SK-N-SH (cell line): Measurements from ENCODE around the gene MIOS. TPM values are rescaled to one million over a fixed set of nuclear protein-coding genes. Genes with fewer than 3 reads are reported as not detected.

Experiments
- CTCF ChIA-PET: fragments of 300-600, 350-600 bp; formaldehyde crosslinking; extraction: SDS; loops from one replicate; lab custom pipeline; 2021; lab: Yijun Ruan, JAX
- POLR2A ChIA-PET: fragments of 350-600 bp; sonication (Branson Sonifier 250); formaldehyde crosslinking; extraction: SDS; loops from one replicate; lab custom pipeline; 2020; ENCODE audit warnings: antibody characterized with exemption, inconsistent platforms; lab: Yijun Ruan, JAX
- DNase-seq: peaks from one replicate; pipeline ENCODE4 v3.0.0; 2012
- H2AFZ ChIP-seq: fragments of 200-600 bp; sonication (generic); 2 replicates; pipeline ENCODE4 v1.8.1; 2016; ENCODE audit warnings: antibody characterized with exemption, mild to moderate bottlenecking, low read depth
- H3F3A ChIP-seq: fragments of 200-600 bp; sonication (generic); replicated peaks from 2 replicates; pipeline ENCODE3; 2016; ENCODE audit warnings: antibody characterized with exemption, mild to moderate bottlenecking; ENCODE audit not compliant: insufficient read depth
- H3K27ac ChIP-seq, 2 experiments: fragments of 200-500 bp in 1 of 2; fragments of 200-600 bp in 1 of 2; sonication (Bioruptor generic) in 1 of 2; sonication (generic), shearing (Covaris generic) in 1 of 2; 2 replicates each; pipeline versions ENCODE4 v1.5.1 to v1.6.1; 2014 to 2016; ENCODE audit warnings: low read depth in 2 of 2, inconsistent platforms in 1 of 2, low read length in 1 of 2, mild to moderate bottlenecking in 1 of 2, mixed read lengths in 1 of 2
- H3K27me3 ChIP-seq: fragments of 200-600 bp; sonication (generic), shearing (Covaris generic); 2 replicates; pipeline ENCODE4 v1.6.1; 2016; ENCODE audit warnings: mixed run types; ENCODE audit not compliant: insufficient read depth
- H3K36me3 ChIP-seq, 2 experiments: fragments of 200-500 bp in 1 of 2; fragments of 200-600 bp in 1 of 2; sonication (Bioruptor generic) in 1 of 2; sonication (generic) in 1 of 2; replicated peaks in 1 of 2; 2 replicates each; pipeline versions ENCODE3 to v1.5.1; 2014 to 2016; ENCODE audit warnings: low read length in 1 of 2, mild to moderate bottlenecking in 1 of 2; ENCODE audit not compliant: insufficient read depth in 2 of 2, control insufficient read depth in 1 of 2
- H3K4me1 ChIP-seq, 2 experiments: fragments of 200-500 bp in 1 of 2; fragments of 200-600 bp in 1 of 2; sonication (Bioruptor generic) in 1 of 2; sonication (generic), shearing (Covaris generic) in 1 of 2; 2 replicates each; pipeline versions ENCODE4 v1.5.1 to v1.6.1; 2014 to 2016; ENCODE audit warnings: low read depth in 1 of 2, low read length in 1 of 2, mixed run types in 1 of 2; ENCODE audit not compliant: insufficient read depth in 2 of 2, control insufficient read depth in 1 of 2
- H3K4me2 ChIP-seq: fragments of 200-600 bp; sonication (generic), shearing (Covaris generic); 2 replicates; pipeline ENCODE4 v1.6.1; 2017; ENCODE audit warnings: mixed run types
- H3K4me3 ChIP-seq, 2 experiments: fragments of 200-500 bp in 1 of 2; fragments of 200-600 bp in 1 of 2; sonication (Bioruptor generic) in 1 of 2; sonication (generic), shearing (Covaris generic) in 1 of 2; 2 replicates each; pipeline versions ENCODE4 v1.5.1 to v1.8.1; 2014 to 2016; ENCODE audit warnings: low read depth in 2 of 2, inconsistent platforms in 1 of 2, low read length in 1 of 2, mild to moderate bottlenecking in 1 of 2, mixed read lengths in 1 of 2, moderate library complexity in 1 of 2
- H3K79me2 ChIP-seq: fragments of 200-600 bp; sonication (generic); 2 replicates; pipeline ENCODE4 v1.8.1; 2017; ENCODE audit warnings: mild to moderate bottlenecking; ENCODE audit not compliant: insufficient read depth
- H3K9ac ChIP-seq: fragments of 200-600 bp; sonication (generic); 2 replicates; pipeline ENCODE4 v1.6.1; 2017; ENCODE audit warnings: mixed run types
- H3K9me2 ChIP-seq: fragments of 200-600 bp; sonication (generic); 2 replicates; pipeline ENCODE4 v1.6.1; 2017; ENCODE audit warnings: mixed run types
- H3K9me3 ChIP-seq: fragments of 200-600 bp; sonication (generic); 2 replicates; pipeline ENCODE4 v1.6.1; 2017; ENCODE audit warnings: mixed run types, mild to moderate bottlenecking, moderate library complexity
- H4K20me1 ChIP-seq: fragments of 200-600 bp; sonication (generic); 2 replicates; pipeline ENCODE4 v1.6.1; 2017; ENCODE audit warnings: mild to moderate bottlenecking, mixed run types; ENCODE audit not compliant: insufficient read depth
- CHD2 ChIP-seq: fragments of 150-350 bp; IDR thresholded peaks from 2 replicates; pipeline ENCODE4 v1.6.1; 2018; ENCODE audit warnings: low read length; ENCODE audit not compliant: partially characterized antibody
- EP300 ChIP-seq, 2 experiments: IDR thresholded peaks; 2 replicates each; pipeline versions ENCODE4 v1.4.0 to v1.6.1; 2012; ENCODE audit warnings: borderline replicate concordance in 1 of 2, low read depth in 1 of 2, low read length in 1 of 2
- MXI1 ChIP-seq: IDR thresholded peaks from 2 replicates; pipeline ENCODE4 v1.6.1; 2012; ENCODE audit warnings: mild to moderate bottlenecking, low read depth, low read length, improper control_type of control experiment
- NRF1 ChIP-seq: IDR thresholded peaks from 2 replicates; pipeline ENCODE4 v1.6.1; 2012; ENCODE audit warnings: low read depth, mild to moderate bottlenecking, low read length
- PBX3 ChIP-seq: IDR thresholded peaks from 2 replicates; pipeline ENCODE4; 2012
- POLR2AphosphoS5 ChIP-seq: IDR thresholded peaks from 2 replicates; pipeline ENCODE4 v1.6.1; 2012; ENCODE audit warnings: low read depth, low read length
- REST ChIP-seq: IDR thresholded peaks from 2 replicates; pipeline ENCODE4 v1.6.1; 2012; ENCODE audit warnings: mild to moderate bottlenecking, low read depth, low read length, moderate library complexity
- SIN3A ChIP-seq: IDR thresholded peaks from 2 replicates; pipeline ENCODE4 v1.6.1; 2012; ENCODE audit warnings: low read depth, mild to moderate bottlenecking, low read length, moderate library complexity, borderline replicate concordance
- SMC3 ChIP-seq: IDR thresholded peaks from 2 replicates; pipeline ENCODE4 v1.6.1; 2012; ENCODE audit warnings: low read depth, low read length, improper control_type of control experiment
- TAF1 ChIP-seq: IDR thresholded peaks from 2 replicates; pipeline ENCODE4 v1.6.1; 2012; ENCODE audit warnings: low read depth, mild to moderate bottlenecking, low read length, moderate library complexity, borderline replicate concordance
- TCF12 ChIP-seq: IDR thresholded peaks from 2 replicates; pipeline ENCODE4 v1.4.0; 2012
- TEAD4 ChIP-seq: IDR thresholded peaks from 2 replicates; pipeline ENCODE4 v1.4.0; 2012; ENCODE audit warnings: mild to moderate bottlenecking, borderline replicate concordance; ENCODE audit not compliant: insufficient read depth
- USF1 ChIP-seq: IDR thresholded peaks from 2 replicates; pipeline ENCODE4 v1.4.0; 2012; ENCODE audit warnings: low read depth, borderline replicate concordance
- USF2 ChIP-seq: fragments of 150-350 bp; IDR thresholded peaks from 2 replicates; pipeline ENCODE4 v1.6.1; 2017; ENCODE audit warnings: antibody characterized with exemption, low read length, low read depth, borderline replicate concordance
- WGBS: methylation state at CpG from one replicate; pipeline ENCODE4 v1.1.6; 2017; ENCODE audit warnings: low lambda C conversion rate; 5-methylcytosine and 5-hydroxymethylcytosine counted together
- polyA plus RNA-seq, 3 experiments: library from polyadenylated mRNA; depleted of rRNA; stranded (reverse); fragments of >200 nt; gene quantifications; 2 replicates each; pipeline ENCODE4 v1.2.3, GENCODE V29; 2012

The MIOS gene
- polyA plus RNA-seq, 1 of the 3 experiments (the other 2 are of a cell fraction), result 16.4 TPM

- Histone ChIP-seq H3K9ac (no peak overlapping the region), H3K4me2 (no peak overlapping the region), H3K27ac (no peak overlapping the region), H3K9me2 (no peaks in the 10 kb centered on the region), H3K4me3 (no peak overlapping the region), H3F3A (no peaks in the 10 kb centered on the region), H3K79me2 (no peaks in the 10 kb centered on the region), H2AFZ (no peak overlapping the region), H3K4me1 (no peaks in the 10 kb centered on the region; a peak in 1 of 4 replicates), H3K27me3 (no peaks in the 10 kb centered on the region), H4K20me1 (no peaks in the 10 kb centered on the region), H3K9me3 (no peaks in the 10 kb centered on the region), H3K36me3 (no peaks in the 10 kb centered on the region)
- WGBS, result 82% methylated on average over 2 of the region's 2 CpGs
- TF ChIP-seq REST (no peak), MXI1 (no peak), SMC3 (no peak), SIN3A (no peak), USF2 (no peak), POLR2AphosphoS5 (no peak)
- no peak for DNase-seq
- CTCF ChIA-PET, result interaction anchor here (0.8 to 5.8 kb wide), 3 partner anchors 113 to 434 kb away, joined by 3 to 62 read pairs (median 21); no protein-coding TSS in a partner anchor
- POLR2A ChIA-PET, result no interaction called here
Observed at GRCh38 chr7:7537711-7538110, 29.0 kb upstream of the MIOS start.

- H3K4me3 ChIP-seq, result no peak overlapping the region
- no peaks in the 10 kb centered on the region for H3K36me3 ChIP-seq
- H3F3A ChIP-seq, result no peaks in the 10 kb centered on the region
- ChIA-PET POLR2A (no interaction called here), CTCF (interaction anchor here (0.6 to 5.8 kb wide), 5 partner anchors 15 to 274 kb away, joined by 3 to 62 read pairs (median 3); no protein-coding TSS in a partner anchor)
- no peaks in the 10 kb centered on the region for H3K9me2 ChIP-seq
- H3K79me2 ChIP-seq, result no peaks in the 10 kb centered on the region
- no peaks in the 10 kb centered on the region for H4K20me1 ChIP-seq
- 70% methylated on average over 4 of the region's 4 CpGs for WGBS
- H3K27ac ChIP-seq, result no peak overlapping the region
- no peaks in the 10 kb centered on the region for H3K27me3 ChIP-seq
- H3K4me1 ChIP-seq, result no peaks in the 10 kb centered on the region; a peak in 1 of 4 replicates
- TF ChIP-seq TAF1, result no peak
- TF ChIP-seq PBX3, result no peak
- TF ChIP-seq USF1, result no peak
- TF ChIP-seq TEAD4, result no peak
- no peak for TF ChIP-seq CHD2
- no peak for TF ChIP-seq EP300 (IDR thresholded peaks at IDR 0.05; ENCODE audit: borderline replicate concordance in 1 of 2, low read depth in 1 of 2, low read length in 1 of 2)
- no peak for TF ChIP-seq TCF12
- TF ChIP-seq NRF1, result no peak
- no peak overlapping the region for H3K9ac ChIP-seq
- H3K9me3 ChIP-seq, result no peaks in the 10 kb centered on the region
- no peak for DNase-seq
- H2AFZ ChIP-seq, result no peak overlapping the region
- H3K4me2 ChIP-seq, result no peak overlapping the region
Observed at GRCh38 chr7:7539152-7539551, 27.5 kb upstream of the MIOS start.
